ENCODE data around the gene SLC44A1.

SLC44A1 gene

DNA sequence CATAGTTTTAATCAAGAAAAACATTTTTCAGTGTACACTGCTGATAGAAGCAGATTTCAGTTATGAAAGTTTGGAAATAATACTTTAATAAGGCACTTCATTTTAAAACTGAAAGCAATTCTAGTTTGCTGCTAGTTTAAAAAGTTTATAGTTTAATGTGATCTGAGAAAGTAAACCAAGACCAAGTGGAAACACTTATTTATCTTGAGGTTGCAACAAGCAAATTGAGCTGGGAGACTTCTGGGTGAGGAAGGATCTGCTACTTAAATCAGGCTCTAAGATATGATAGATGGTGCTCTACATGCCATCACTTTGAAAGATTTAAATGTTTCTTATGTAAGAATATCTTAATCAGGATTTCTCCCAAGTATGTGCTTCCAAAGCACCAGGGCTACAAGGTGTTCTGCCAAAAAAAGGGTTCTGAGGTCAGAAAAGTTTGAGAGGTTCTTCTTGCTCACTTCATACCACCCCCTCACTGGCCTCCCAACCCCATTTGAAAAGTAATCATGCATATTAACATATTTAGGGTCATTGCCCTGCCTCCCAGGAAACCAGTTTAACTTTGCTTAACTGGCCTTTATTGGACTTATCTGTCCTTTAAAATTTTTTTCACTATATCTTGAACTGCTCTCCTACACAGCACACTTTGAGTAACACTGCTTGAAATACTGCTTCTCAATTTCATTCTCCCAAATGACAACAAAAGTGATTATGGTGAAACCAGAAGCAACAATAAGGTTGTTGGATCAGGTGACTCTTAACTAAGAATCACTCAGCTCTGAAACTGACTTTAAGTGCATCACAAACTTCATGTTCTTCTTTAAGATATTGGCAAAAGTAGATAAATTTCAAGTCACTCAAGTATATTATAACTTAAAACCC is 15.5 kb downstream of the SLC44A1 start:
- ATAC-seq: no peak
- TF ChIP-seq CSDC2 (CRISPR knock-in tag; IDR thresholded peaks at IDR 0.05) (no peak), ZNF70 (CRISPR knock-in tag; IDR thresholded peaks at IDR 0.05) (no peak), TOX (CRISPR knock-in tag; IDR thresholded peaks at IDR 0.05; ENCODE audit: borderline replicate concordance) (no peak), CSRNP3 (CRISPR knock-in tag; IDR thresholded peaks at IDR 0.05) (no peak), TSHZ2 (CRISPR knock-in tag; IDR thresholded peaks at IDR 0.05) (no peak), ZNF8 (CRISPR knock-in tag; IDR thresholded peaks at IDR 0.05) (no peak)

GRCh38 chr9:105262497-105262896 is 18.0 kb downstream of the SLC44A1 start:
- no peak for TF ChIP-seq GLIS3 (CRISPR knock-in tag; IDR thresholded peaks at IDR 0.05)
- no peak for TF ChIP-seq ZFP30 (CRISPR knock-in tag; IDR thresholded peaks at IDR 0.05)
- TF ChIP-seq ISL1 (CRISPR knock-in tag; IDR thresholded peaks at IDR 0.05): no peak
- no peak for TF ChIP-seq BACH2 (CRISPR knock-in tag; IDR thresholded peaks at IDR 0.05; ENCODE audit: borderline replicate concordance)
- no peak for TF ChIP-seq SNAI2 (CRISPR knock-in tag; IDR thresholded peaks at IDR 0.05)
- TF ChIP-seq ARNTL (CRISPR knock-in tag; IDR thresholded peaks at IDR 0.05; ENCODE audit: borderline replicate concordance, low read depth): no peak
- no peak for TF ChIP-seq TSHZ2 (CRISPR knock-in tag; IDR thresholded peaks at IDR 0.05)
- TF ChIP-seq, protein P1, sequence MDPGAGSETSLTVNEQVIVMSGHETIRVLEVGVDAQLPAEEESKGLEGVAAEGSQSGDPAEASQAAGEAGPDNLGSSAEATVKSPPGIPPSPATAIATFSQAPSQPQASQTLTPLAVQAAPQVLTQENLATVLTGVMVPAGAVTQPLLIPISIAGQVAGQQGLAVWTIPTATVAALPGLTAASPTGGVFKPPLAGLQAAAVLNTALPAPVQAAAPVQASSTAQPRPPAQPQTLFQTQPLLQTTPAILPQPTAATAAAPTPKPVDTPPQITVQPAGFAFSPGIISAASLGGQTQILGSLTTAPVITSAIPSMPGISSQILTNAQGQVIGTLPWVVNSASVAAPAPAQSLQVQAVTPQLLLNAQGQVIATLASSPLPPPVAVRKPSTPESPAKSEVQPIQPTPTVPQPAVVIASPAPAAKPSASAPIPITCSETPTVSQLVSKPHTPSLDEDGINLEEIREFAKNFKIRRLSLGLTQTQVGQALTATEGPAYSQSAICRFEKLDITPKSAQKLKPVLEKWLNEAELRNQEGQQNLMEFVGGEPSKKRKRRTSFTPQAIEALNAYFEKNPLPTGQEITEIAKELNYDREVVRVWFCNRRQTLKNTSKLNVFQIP (CRISPR knock-in tag; IDR thresholded peaks at IDR 0.05; ENCODE audit: borderline replicate concordance, low read depth): no peak
- no peak for TF ChIP-seq ZNF8 (CRISPR knock-in tag; IDR thresholded peaks at IDR 0.05)
- TF ChIP-seq RARB (CRISPR knock-in tag; IDR thresholded peaks at IDR 0.05): no peak
- no peak for TF ChIP-seq PPARA (CRISPR knock-in tag; IDR thresholded peaks at IDR 0.05; ENCODE audit: borderline replicate concordance)
- TF ChIP-seq CREB5 (CRISPR knock-in tag; IDR thresholded peaks at IDR 0.05; ENCODE audit: low read depth): no peak
- TF ChIP-seq TCF4 (CRISPR knock-in tag; IDR thresholded peaks at IDR 0.05; ENCODE audit: borderline replicate concordance): no peak
- TF ChIP-seq OSR1 (CRISPR knock-in tag; IDR thresholded peaks at IDR 0.05): no peak
- TF ChIP-seq CSDC2 (CRISPR knock-in tag; IDR thresholded peaks at IDR 0.05): no peak
- TF ChIP-seq PATZ1 (CRISPR knock-in tag; IDR thresholded peaks at IDR 0.05; ENCODE audit: borderline replicate concordance): no peak
- ATAC-seq: no peak

All from SK-N-SH treated with all-trans-retinoic acid at 6 μM for 48 hours (cell line).